Trophoblast cell (in vitro differentiated cells and primary cell): Measurements from ENCODE around the gene VEGFD.

ENCODE experiments used
- DNase-seq, 2 donors: peaks; one replicate each; pipeline ENCODE4 v3.0.0-alpha.2; 2016
- H2AFZ ChIP-seq: 2 replicates; pipeline ENCODE4 v1.6.1; 2013; ENCODE audit warnings: low read length, moderate library complexity, mild to moderate bottlenecking; ENCODE audit not compliant: insufficient read depth, poor library complexity
- H2AK5ac ChIP-seq: 2 replicates; pipeline ENCODE4 v1.6.1; 2013; ENCODE audit warnings: mild to moderate bottlenecking, low read length
- H2BK120ac ChIP-seq: 2 replicates; pipeline ENCODE4 v1.6.1; 2013; ENCODE audit warnings: low read length, mild to moderate bottlenecking, moderate library complexity; ENCODE audit not compliant: insufficient read depth, poor library complexity
- H2BK12ac ChIP-seq: 2 replicates; pipeline ENCODE4 v1.6.1; 2013; ENCODE audit warnings: mild to moderate bottlenecking, low read length, moderate library complexity
- H2BK5ac ChIP-seq: 2 replicates; pipeline ENCODE4 v1.6.1; 2013; ENCODE audit warnings: low read length, low read depth, moderate library complexity, mild to moderate bottlenecking; ENCODE audit not compliant: poor library complexity
- H3K14ac ChIP-seq: 2 replicates; pipeline ENCODE4 v1.6.1; 2013; ENCODE audit warnings: mild to moderate bottlenecking, low read length
- H3K18ac ChIP-seq: 2 replicates; pipeline ENCODE4 v1.6.1; 2013; ENCODE audit warnings: mild to moderate bottlenecking, low read length
- H3K23ac ChIP-seq: 2 replicates; pipeline ENCODE4 v1.6.1; 2013; ENCODE audit warnings: low read length
- H3K27ac ChIP-seq: 2 replicates; pipeline ENCODE4 v1.5.1; 2013; ENCODE audit warnings: low read depth, mild to moderate bottlenecking, inconsistent platforms, low read length, moderate library complexity
- H3K27me3 ChIP-seq: 2 replicates; pipeline ENCODE4 v1.6.1; 2013; ENCODE audit warnings: inconsistent platforms, mild to moderate bottlenecking, low read length, moderate library complexity; ENCODE audit not compliant: insufficient read depth
- H3K36me3 ChIP-seq, 2 experiments: 1 replicate in 1 of 2; 2 replicates in 1 of 2; pipeline ENCODE4 v1.6.1; 2013; ENCODE audit warnings: low read length in 2 of 2, mild to moderate bottlenecking in 2 of 2, moderate library complexity in 1 of 2; ENCODE audit not compliant: insufficient read depth in 2 of 2, control insufficient read depth in 1 of 2
- H3K4ac ChIP-seq: 2 replicates; pipeline ENCODE4 v1.6.1; 2013; ENCODE audit warnings: low read depth, mild to moderate bottlenecking, low read length, moderate library complexity
- H3K4me1 ChIP-seq, 2 experiments: 1 replicate in 1 of 2; 2 replicates in 1 of 2; pipeline ENCODE4 v1.6.1; 2013; ENCODE audit warnings: low read length in 2 of 2, mild to moderate bottlenecking in 2 of 2, moderate library complexity in 1 of 2; ENCODE audit not compliant: insufficient read depth in 2 of 2, control insufficient read depth in 1 of 2
- H3K4me2 ChIP-seq: 2 replicates; pipeline ENCODE4 v1.6.1; 2013; ENCODE audit warnings: inconsistent platforms, mild to moderate bottlenecking, low read length, moderate library complexity
- H3K4me3 ChIP-seq: 2 replicates; pipeline ENCODE4 v1.5.1; 2013; ENCODE audit warnings: mild to moderate bottlenecking, low read depth, low read length, inconsistent platforms
- H3K79me1 ChIP-seq: one replicate; pipeline ENCODE4 v1.6.1; 2013; ENCODE audit warnings: low read length
- H3K79me2 ChIP-seq: 2 replicates; pipeline ENCODE4 v1.6.1; 2013; ENCODE audit warnings: low read length, mild to moderate bottlenecking; ENCODE audit not compliant: control insufficient read depth, insufficient read depth, poor library complexity
- H3K9ac ChIP-seq: 2 replicates; pipeline ENCODE4 v1.6.1; 2013; ENCODE audit warnings: mild to moderate bottlenecking, low read length
- H3K9me3 ChIP-seq: 2 replicates; pipeline ENCODE4 v1.6.1; 2013; ENCODE audit warnings: low read depth, mild to moderate bottlenecking, control low read depth, inconsistent platforms, low read length; ENCODE audit not compliant: insufficient read depth
- H4K12ac ChIP-seq: 2 replicates; pipeline ENCODE4 v1.6.1; 2013; ENCODE audit warnings: low read depth, mild to moderate bottlenecking, low read length, moderate library complexity
- H4K8ac ChIP-seq: 2 replicates; pipeline ENCODE4 v1.6.1; 2013; ENCODE audit warnings: low read depth, mild to moderate bottlenecking, low read length, moderate library complexity
- H4K91ac ChIP-seq: one replicate; pipeline ENCODE4 v1.6.1; 2013; ENCODE audit warnings: low read depth, mild to moderate bottlenecking, low read length, moderate library complexity
- WGBS: extraction: QIAGEN DNeasy Blood & Tissue Kit; methylation state at CpG from one replicate; pipeline ENCODE4 v1.1.7; 2013; ENCODE audit warnings: missing lambda C conversion rate; ENCODE audit not compliant: insufficient read length, insufficient coverage; ENCODE audit errors: extremely low coverage; 5-methylcytosine and 5-hydroxymethylcytosine counted together

VEGFD gene

GRCh38 chrX:15418707-15419181 is 34.5 kb upstream of the VEGFD start:
- Histone ChIP-seq H3K79me2 (no peaks in the 10 kb centered on the region), H3K14ac (no peak overlapping the region), H2AK5ac (no peak overlapping the region), H3K18ac (no peak overlapping the region), H3K23ac (no peak overlapping the region), H3K4me3 (no peak overlapping the region), H4K91ac (no peak overlapping the region), H2BK120ac (no peak overlapping the region), H3K9me3 (no peaks in the 10 kb centered on the region), H3K4ac (no peak overlapping the region), H2BK5ac (no peak overlapping the region), H3K9ac (no peak overlapping the region), H3K4me2 (no peak overlapping the region), H2AFZ (no peak overlapping the region), H3K36me3 (no peaks in the 10 kb centered on the region), H2BK12ac (no peak overlapping the region), H4K12ac (no peak overlapping the region), H3K27ac (no peak overlapping the region), H3K27me3 (no peaks in the 10 kb centered on the region), H4K8ac (no peak overlapping the region), H3K4me1 (no peaks in the 10 kb centered on the region), H3K79me1 (no peaks in the 10 kb centered on the region)
- WGBS: no CpG with 5 or more reads among the region's 3 CpGs
- no peak for DNase-seq

- H3K4me3 ChIP-seq: no peak overlapping the region
These were observed 34.0 kb upstream of the VEGFD start for GRCh38 chrX:15418041-15418706.

DNA sequence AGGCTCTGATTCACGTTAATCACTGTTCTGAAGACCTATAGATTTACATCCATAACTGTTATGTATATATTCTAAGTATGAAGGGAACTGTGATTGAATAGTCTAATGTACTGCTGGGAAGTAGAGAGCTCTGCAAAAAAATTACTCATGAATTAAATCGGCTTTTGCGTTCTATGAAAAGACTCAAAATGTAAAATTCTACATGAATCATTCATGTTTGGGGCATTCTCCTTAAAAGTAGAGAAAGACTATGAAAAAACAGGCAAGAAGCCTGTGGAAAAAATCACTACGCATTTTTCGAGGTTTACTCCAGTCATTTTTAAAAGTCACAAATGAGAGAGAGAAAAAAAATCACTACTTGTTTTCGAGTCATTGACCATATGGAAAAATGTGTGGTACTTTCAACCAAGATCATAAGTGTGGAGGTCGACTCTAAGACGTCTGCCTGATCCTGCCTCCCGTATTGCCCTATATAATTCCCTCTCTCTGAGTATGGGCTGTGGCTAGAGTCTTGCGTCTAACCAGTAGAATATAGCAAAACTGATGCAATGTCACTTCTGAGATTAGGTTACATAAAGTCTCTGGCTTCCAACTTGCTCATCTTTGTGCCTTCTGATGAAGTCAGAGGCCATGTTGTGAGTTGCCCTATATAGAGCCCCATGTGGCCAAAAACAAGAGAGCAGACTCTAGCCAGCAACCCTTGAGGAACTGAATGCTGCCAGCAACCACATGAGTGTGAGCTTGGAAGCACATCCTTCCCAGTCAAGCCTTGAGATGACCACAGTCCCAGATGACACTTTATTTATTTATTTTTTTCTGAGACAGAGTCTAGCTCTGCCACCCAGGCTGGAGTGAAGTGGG is 32.1 kb upstream of the VEGFD start:
- Histone ChIP-seq H3K18ac (no peak overlapping the region), H3K4ac (no peak overlapping the region), H2AK5ac (no peak overlapping the region), H4K91ac (no peak overlapping the region), H3K23ac (no peak overlapping the region), H4K8ac (no peak overlapping the region), H3K79me1 (no peaks in the 10 kb centered on the region), H3K27me3 (no peaks in the 10 kb centered on the region), H2BK120ac (no peak overlapping the region), H3K36me3 (no peaks in the 10 kb centered on the region), H2BK5ac (no peak overlapping the region), H2BK12ac (no peak overlapping the region), H3K4me1 (no peaks in the 10 kb centered on the region), H3K79me2 (no peaks in the 10 kb centered on the region), H4K12ac (no peak overlapping the region), H3K27ac (no peak overlapping the region), H3K4me3 (no peak overlapping the region), H2AFZ (no peak overlapping the region), H3K9me3 (no peaks in the 10 kb centered on the region), H3K4me2 (no peak overlapping the region), H3K14ac (no peak overlapping the region), H3K9ac (no peak overlapping the region)
- WGBS: no CpG with 5 or more reads among the region's 10 CpGs
- DNase-seq: no peak

More at GRCh38 chrX:15418041-15418706, 34.0 kb upstream of the VEGFD start:
- H4K12ac ChIP-seq: no peak overlapping the region
- H3K9ac ChIP-seq: no peak overlapping the region
- no peak overlapping the region for H4K91ac ChIP-seq
- H3K9me3 ChIP-seq: no peaks in the 10 kb centered on the region
- H3K4ac ChIP-seq: no peak overlapping the region
- no peak overlapping the region for H3K18ac ChIP-seq
- no peak overlapping the region for H2AK5ac ChIP-seq
- H3K4me1 ChIP-seq: no peaks in the 10 kb centered on the region
- no peak overlapping the region for H2BK5ac ChIP-seq
- H3K23ac ChIP-seq: no peak overlapping the region
- no peak overlapping the region for H3K27ac ChIP-seq
- no peaks in the 10 kb centered on the region for H3K27me3 ChIP-seq
- H3K79me2 ChIP-seq: no peaks in the 10 kb centered on the region
- no peaks in the 10 kb centered on the region for H3K79me1 ChIP-seq
- no peak overlapping the region for H3K14ac ChIP-seq
- no peak overlapping the region for H2BK12ac ChIP-seq
- WGBS: no CpG with 5 or more reads among the region's 6 CpGs
- H2BK120ac ChIP-seq: no peak overlapping the region
- DNase-seq: peak in 1 of 2 donors; percentile 41
- H2AFZ ChIP-seq: no peak overlapping the region
- no peaks in the 10 kb centered on the region for H3K36me3 ChIP-seq
- H3K4me2 ChIP-seq: no peak overlapping the region
- no peak overlapping the region for H4K8ac ChIP-seq

DNA sequence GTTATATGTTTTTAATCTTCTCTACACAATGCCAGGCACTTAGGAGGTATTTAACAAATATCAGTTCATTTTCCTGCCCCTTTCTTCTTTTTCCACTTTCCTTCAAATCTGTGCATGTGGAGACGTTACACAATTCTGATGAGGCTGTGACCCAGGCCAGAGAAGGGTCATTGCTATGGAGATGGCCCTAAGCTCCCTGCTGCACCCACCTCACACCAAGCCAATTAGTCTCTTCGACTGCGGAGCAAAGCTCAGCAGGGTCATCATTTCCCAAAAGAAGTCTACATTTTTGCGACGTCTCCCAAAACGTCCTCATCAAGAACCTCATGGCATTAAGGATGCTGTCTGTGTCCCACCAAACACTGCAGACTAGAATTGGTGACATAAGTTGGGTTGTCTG is 28.9 kb upstream of the VEGFD start:
- no peak overlapping the region for H3K27ac ChIP-seq
- H4K91ac ChIP-seq: no peak overlapping the region
- H3K79me2 ChIP-seq: no peaks in the 10 kb centered on the region
- H3K9ac ChIP-seq: no peak overlapping the region
- no peaks in the 10 kb centered on the region for H3K4me1 ChIP-seq
- no peak for DNase-seq
- no peak overlapping the region for H3K23ac ChIP-seq
- no peak overlapping the region for H2BK12ac ChIP-seq
- H2BK5ac ChIP-seq: no peak overlapping the region
- H3K18ac ChIP-seq: no peak overlapping the region
- H3K14ac ChIP-seq: no peak overlapping the region
- H2AK5ac ChIP-seq: no peak overlapping the region
- H3K36me3 ChIP-seq: no peaks in the 10 kb centered on the region
- no peak overlapping the region for H4K12ac ChIP-seq
- no peak overlapping the region for H2BK120ac ChIP-seq
- H3K4me2 ChIP-seq: no peak overlapping the region
- no CpG with 5 or more reads among the region's 6 CpGs for WGBS
- no peak overlapping the region for H4K8ac ChIP-seq
- no peak overlapping the region for H3K4me3 ChIP-seq
- H3K27me3 ChIP-seq: no peaks in the 10 kb centered on the region
- no peak overlapping the region for H2AFZ ChIP-seq
- H3K9me3 ChIP-seq: no peaks in the 10 kb centered on the region
- no peaks in the 10 kb centered on the region for H3K79me1 ChIP-seq
- H3K4ac ChIP-seq: no peak overlapping the region
